GM19463 (cell line): ENCODE data around the gene CLK3.
"Not testable (repeated sequence)": the region's sequence is repeated elsewhere in the genome, so short reads cannot be mapped to it uniquely, and the experiment has no call there.

Source experiments
- ATAC-seq: cut with Tn5 transposase; IDR thresholded peaks from one replicate; pipeline ENCODE4 v1.9.1; 2021; ENCODE audit warnings: mild to moderate bottlenecking, moderate library complexity; ENCODE audit not compliant: unreplicated experiment

Gene CLK3

GRCh38 chr15:74615508-74616365 is at the start of gene CLK3:
Gene CLK3 (plus strand): TSS chr15:74615836. CDS start chr15:74619197, 3,361 bp downstream.
- ATAC-seq = peak; percentile 82

- no peak for ATAC-seq
These were observed 47.0 kb upstream of the CLK3 start for GRCh38 chr15:74568594-74568993.

- no peak for ATAC-seq
These were observed 45.9 kb upstream of the CLK3 start for GRCh38 chr15:74569731-74570070.

GRCh38 chr15:74571191-74571590 is 44.4 kb upstream of the CLK3 start:
- ATAC-seq = no peak

- ATAC-seq = no peak
These were observed 41.6 kb upstream of the CLK3 start for GRCh38 chr15:74573987-74574386.

- no peak for ATAC-seq
These were observed 37.1 kb upstream of the CLK3 start for GRCh38 chr15:74578496-74578994.

- ATAC-seq = no peak
These were observed 36.6 kb upstream of the CLK3 start for GRCh38 chr15:74579001-74579400.

- no peak for ATAC-seq
These were observed 34.9 kb upstream of the CLK3 start for GRCh38 chr15:74580538-74581350.

- ATAC-seq = no peak
These were observed 31.4 kb upstream of the CLK3 start for GRCh38 chr15:74584204-74584603.

- no peak for ATAC-seq
These were observed 30.9 kb upstream of the CLK3 start for GRCh38 chr15:74584779-74585178.

- ATAC-seq = no peak
These were observed 30.4 kb upstream of the CLK3 start for GRCh38 chr15:74585191-74585590.

GRCh38 chr15:74585857-74586256 is 29.8 kb upstream of the CLK3 start:
- no peak for ATAC-seq

- no peak for ATAC-seq
These were observed 25.8 kb upstream of the CLK3 start for GRCh38 chr15:74589826-74590225.

GRCh38 chr15:74592222-74592621 is 23.4 kb upstream of the CLK3 start:
- no peak for ATAC-seq

- no peak for ATAC-seq
These were observed 22.5 kb upstream of the CLK3 start for GRCh38 chr15:74593122-74593521.

GRCh38 chr15:74594455-74594854 is 21.2 kb upstream of the CLK3 start:
- no peak for ATAC-seq

GRCh38 chr15:74595271-74595670 is 20.4 kb upstream of the CLK3 start:
- ATAC-seq = no peak

GRCh38 chr15:74596736-74597135 is 18.9 kb upstream of the CLK3 start:
- not testable (repeated sequence) for ATAC-seq

- ATAC-seq = not testable (repeated sequence)
These were observed 18.4 kb upstream of the CLK3 start for GRCh38 chr15:74597146-74597705.

GRCh38 chr15:74598126-74598842 is 17.4 kb upstream of the CLK3 start:
- peak; percentile 98 for ATAC-seq

GRCh38 chr15:74599156-74599555 is 16.5 kb upstream of the CLK3 start:
- no peak for ATAC-seq
